Urinary bladder (tissue), 4 donors: ENCODE results near the gene GPATCH1. TPM values are rescaled to one million over a fixed set of nuclear protein-coding genes. Genes with fewer than 3 reads are reported as not detected.
"Not testable (repeated sequence)": the region's sequence is repeated elsewhere in the genome, so short reads cannot be mapped to it uniquely, and the experiment has no call there.

Source experiments
- DNase-seq: peaks from one replicate; pipeline ENCODE4 v3.0.0-alpha.2; 2015; ENCODE audit errors: extremely low spot score
- H3K27ac ChIP-seq: one replicate; pipeline ENCODE4 v1.5.1; 2013; ENCODE audit warnings: low read depth, mild to moderate bottlenecking, moderate library complexity
- H3K36me3 ChIP-seq: one replicate; pipeline ENCODE4 v1.6.1; 2013; ENCODE audit warnings: mild to moderate bottlenecking, moderate library complexity; ENCODE audit not compliant: insufficient read depth
- H3K4me1 ChIP-seq: one replicate; pipeline ENCODE4 v1.6.1; 2013; ENCODE audit warnings: mild to moderate bottlenecking, moderate library complexity; ENCODE audit not compliant: insufficient read depth
- H3K4me3 ChIP-seq: one replicate; pipeline ENCODE4 v1.5.1; 2013; ENCODE audit warnings: low read depth, low read length
- WGBS: extraction: QIAGEN DNeasy Blood & Tissue Kit; methylation state at CpG from one replicate; pipeline ENCODE4 v1.1.7; 2013; 5-methylcytosine and 5-hydroxymethylcytosine counted together
- polyA plus RNA-seq: library from polyadenylated mRNA; stranded (reverse); fragments of 200-250 nt; gene quantifications from one replicate; pipeline ENCODE4 v1.2.3, GENCODE V29; 2013
- total RNA-seq: library from RNA; depleted of rRNA; stranded (reverse); fragments of >200 nt; gene quantifications from one replicate; pipeline ENCODE4 v1.2.3, GENCODE V29; 2014
- donor health status: healthy with polysubstance abuse.
- donor health status: healthy.

GPATCH1 gene
- total and polyA plus RNA-seq, 2 donors = 6.4 to 9.3 TPM

DNA sequence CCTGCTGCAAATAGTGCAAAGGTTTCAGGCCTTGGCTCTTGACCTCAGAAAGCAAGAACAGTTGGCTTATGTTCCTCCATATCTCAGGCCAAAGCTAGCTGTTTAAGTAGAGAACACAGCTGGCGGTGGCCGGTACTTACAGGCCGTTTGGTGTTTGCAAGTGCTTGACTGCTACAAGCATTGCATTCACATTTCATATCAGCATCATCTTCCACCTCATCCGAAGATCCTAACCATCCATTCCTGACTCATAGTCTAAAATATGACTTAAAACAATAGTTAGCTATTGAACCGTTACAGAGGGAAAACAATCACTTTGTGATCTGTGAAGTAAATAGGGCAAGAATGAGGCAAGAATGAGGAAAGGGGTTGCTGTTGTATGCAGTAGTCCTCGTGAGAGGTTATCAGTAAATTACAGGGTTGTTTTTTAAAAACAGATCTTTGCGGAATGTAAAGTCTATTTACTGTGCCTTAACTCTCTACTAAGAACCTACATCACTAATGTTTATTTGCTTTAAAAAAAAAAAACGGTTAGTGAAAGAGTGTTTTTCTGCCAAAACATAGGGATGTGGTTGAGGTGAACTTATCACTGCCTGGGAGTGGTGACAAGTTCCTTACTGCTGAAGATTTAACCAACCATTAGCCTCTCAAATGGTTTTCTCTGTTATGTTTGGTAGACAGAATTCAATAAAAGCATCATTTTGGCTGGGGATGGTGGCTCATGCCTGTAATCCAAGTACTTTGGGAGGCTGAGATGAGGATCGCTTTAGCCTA lies 29.3 kb downstream of the GPATCH1 start:
- no peak for DNase-seq
- Histone ChIP-seq H3K27ac (no peak overlapping the region), H3K4me3 (no peak overlapping the region), H3K36me3 (peaks cover 6% of the 10 kb centered on the region), H3K4me1 (no peaks in the 10 kb centered on the region)
- WGBS = 85% methylated on average over 9 of the region's 9 CpGs

DNA sequence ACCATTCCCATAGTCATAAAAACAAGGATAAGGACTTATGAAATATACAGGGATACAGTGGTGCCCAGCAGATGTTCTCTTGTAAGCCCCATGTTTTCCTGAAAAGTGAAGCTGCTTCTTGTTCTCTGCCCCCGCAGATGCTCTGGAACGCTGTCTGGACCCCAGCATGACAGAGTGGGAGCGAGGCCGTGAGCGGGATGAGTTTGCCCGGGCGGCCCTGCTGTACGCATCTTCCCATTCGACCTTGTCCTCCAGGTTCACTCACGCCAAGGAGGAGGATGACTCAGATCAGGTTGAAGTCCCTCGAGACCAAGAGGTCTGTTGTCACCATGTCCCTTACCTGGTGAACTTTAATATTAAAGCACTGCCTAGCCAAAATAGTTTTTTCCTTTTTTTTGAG lies 30.6 kb downstream of the GPATCH1 start:
- Histone ChIP-seq H3K4me3 (no peak overlapping the region), H3K36me3 (peaks cover 6% of the 10 kb centered on the region), H3K27ac (no peak overlapping the region), H3K4me1 (no peaks in the 10 kb centered on the region)
- 92% methylated on average over 11 of the region's 11 CpGs for WGBS
- no peak for DNase-seq

DNA sequence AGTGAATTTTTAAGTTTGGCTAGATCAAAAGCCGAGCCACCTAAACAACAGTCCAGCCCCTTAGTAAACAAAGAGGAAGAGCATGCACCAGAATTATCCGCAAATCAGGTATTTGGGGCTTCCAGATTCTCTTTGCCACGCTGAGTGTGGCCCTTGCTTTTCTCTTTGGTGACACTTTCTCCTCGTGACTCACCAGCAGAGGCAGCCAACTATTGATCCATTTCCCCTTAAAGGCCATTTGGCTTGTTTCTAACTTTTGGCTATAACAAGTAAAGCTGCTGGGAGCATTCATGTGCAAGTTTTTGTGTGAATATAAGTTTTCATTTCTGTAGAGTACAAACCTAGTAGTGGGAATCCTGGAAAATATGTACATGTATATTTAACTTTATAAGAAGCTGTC lies 33.3 kb downstream of the GPATCH1 start:
- Histone ChIP-seq H3K36me3 (peaks cover 4% of the 10 kb centered on the region), H3K27ac (no peak overlapping the region), H3K4me3 (no peak overlapping the region), H3K4me1 (no peaks in the 10 kb centered on the region)
- WGBS = 87% methylated on average over 4 of the region's 4 CpGs
- no peak for DNase-seq

DNA sequence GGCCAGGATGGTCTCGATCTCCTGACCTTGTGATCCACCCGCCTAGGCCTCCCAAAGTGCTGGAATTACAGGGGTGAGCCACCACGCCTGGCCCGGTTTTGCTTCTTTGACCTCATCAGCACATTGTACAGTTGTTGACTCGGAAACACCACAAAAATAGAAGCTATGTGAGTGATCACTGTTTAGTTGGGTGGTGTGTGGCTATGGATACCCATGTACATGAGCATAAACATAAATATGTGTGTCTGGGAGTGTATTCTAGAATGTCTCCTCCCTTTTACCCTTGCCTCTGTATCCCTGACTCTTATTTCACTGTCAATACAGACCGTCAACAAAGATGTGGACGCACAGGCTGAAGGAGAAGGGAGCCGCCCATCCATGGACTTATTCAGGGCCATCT lies 36.5 kb downstream of the GPATCH1 start:
- Histone ChIP-seq H3K27ac (no peak overlapping the region), H3K4me1 (no peaks in the 10 kb centered on the region), H3K36me3 (peaks cover 4% of the 10 kb centered on the region), H3K4me3 (no peak overlapping the region)
- no peak for DNase-seq
- 90% methylated on average over 8 of the region's 8 CpGs for WGBS

DNA sequence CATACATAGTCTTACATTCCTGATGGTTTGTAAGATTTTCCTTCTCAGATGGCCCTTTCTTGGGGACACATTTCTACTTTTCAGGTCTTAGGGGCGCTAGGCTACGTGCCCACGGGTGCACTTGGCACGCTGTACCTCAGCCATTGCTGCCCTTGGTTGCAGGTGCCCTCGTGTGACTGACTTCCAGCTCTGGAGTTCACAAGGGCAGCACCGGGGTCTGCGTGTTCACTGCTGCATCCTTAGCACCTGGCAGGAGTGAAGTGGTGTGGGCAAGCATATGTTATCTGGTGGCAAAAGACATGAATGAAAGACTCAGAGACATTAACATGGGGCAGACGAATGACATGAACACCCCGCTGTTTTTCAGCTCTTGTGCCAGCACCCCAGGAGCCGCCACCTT lies 37.7 kb downstream of the GPATCH1 start:
- Histone ChIP-seq H3K27ac (no peak overlapping the region), H3K36me3 (peaks cover 3% of the 10 kb centered on the region), H3K4me1 (no peaks in the 10 kb centered on the region), H3K4me3 (no peak overlapping the region)
- DNase-seq = no peak
- WGBS = 94% methylated on average over 10 of the region's 10 CpGs

DNA sequence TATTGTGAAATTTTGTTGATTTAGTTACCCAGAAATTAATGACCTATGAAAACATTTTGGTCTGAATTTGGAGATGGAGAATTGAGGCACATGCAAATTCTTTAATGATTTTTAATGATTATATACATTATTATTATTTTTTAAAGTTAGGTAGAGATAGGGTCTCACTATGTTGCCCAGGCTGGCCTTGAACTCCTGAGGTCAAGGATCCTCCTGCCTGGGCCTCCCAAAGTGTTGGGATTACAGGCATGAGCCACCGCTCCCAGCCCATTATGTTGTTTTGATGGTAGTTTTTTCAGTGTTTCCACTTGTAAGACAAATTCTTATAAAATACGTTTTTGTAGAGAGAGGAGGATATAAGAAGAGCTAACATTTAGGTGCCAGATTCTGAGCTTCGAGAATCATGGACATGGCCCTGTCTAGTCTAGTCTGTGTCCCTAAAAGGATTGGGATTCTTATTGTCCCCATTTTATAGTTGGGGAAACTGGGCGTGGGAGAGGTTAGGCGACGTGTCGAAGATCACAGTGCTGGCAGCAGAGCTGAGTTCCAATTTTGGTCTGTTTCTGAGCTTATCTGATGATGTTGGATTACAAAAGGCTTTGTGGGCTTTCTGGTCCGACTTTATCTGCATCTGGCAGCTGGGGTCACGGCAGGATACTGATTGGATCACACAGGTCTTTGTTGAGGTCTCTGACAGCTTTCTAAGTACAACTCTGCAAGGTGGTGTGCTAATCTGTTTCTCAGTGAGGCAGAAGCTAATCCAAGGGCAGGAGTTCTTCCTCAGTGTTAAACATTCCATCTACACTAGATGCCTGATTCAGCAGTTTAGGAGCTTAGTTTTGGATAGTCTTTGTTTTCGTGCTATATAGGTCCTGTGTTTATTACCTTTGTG lies 43.5 kb downstream of the GPATCH1 start:
- Histone ChIP-seq H3K4me3 (no peak overlapping the region), H3K4me1 (no peaks in the 10 kb centered on the region), H3K36me3 (peaks cover 2% of the 10 kb centered on the region), H3K27ac (no peak overlapping the region)
- WGBS = 66% methylated on average over 10 of the region's 10 CpGs
- no peak for DNase-seq

DNA sequence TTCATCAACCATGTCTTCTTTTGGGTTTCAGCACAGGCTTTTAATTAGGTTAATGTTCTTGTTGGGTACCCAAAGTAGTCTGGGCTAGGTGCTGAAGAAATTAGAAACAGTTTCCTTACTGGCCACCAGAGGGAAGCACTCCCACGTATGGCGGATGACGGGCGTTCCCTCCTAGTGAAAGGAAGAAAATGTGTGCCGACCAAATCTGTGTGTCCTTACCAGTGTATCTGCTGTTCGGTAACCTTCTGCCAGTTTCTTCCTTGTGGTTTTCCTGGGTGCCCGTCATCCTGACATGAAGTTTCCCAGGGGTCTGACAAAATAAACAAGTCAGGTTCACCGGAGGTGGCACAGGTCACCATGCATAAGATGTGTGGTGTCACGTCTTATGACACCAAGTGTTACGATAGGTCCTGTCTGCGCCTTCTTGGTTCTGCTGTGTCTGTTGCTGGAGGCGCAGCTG lies 45.0 kb downstream of the GPATCH1 start:
- Histone ChIP-seq H3K4me1 (no peaks in the 10 kb centered on the region), H3K36me3 (peaks cover 4% of the 10 kb centered on the region), H3K27ac (no peak overlapping the region), H3K4me3 (no peak overlapping the region)
- 40% methylated on average over 12 of the region's 12 CpGs for WGBS
- no peak for DNase-seq

DNA sequence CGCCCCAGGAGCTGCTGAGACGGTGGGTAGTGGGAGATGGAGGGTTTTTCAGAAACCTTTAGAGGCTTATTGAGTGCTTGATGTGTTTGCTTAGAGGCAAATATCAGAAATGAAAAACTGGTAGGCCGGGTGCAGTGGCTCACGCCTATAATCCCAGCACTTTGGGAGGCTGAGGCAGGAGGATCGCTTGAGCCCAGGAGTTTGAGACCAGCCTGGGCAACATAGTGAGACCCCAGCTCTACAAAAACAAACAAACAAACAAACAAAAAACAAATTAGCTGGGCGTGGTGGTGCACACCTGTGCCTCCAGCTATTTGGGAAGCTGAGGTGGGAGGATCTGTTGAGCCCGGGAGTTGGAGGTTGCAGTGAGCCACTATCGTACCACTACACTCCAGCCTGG lies 45.7 kb downstream of the GPATCH1 start:
- H3K4me1 ChIP-seq, H3K36me3 ChIP-seq, H3K27ac ChIP-seq, H3K4me3 ChIP-seq, DNase-seq: not testable (repeated sequence)
- WGBS = 95% methylated on average over 8 of the region's 8 CpGs

DNA sequence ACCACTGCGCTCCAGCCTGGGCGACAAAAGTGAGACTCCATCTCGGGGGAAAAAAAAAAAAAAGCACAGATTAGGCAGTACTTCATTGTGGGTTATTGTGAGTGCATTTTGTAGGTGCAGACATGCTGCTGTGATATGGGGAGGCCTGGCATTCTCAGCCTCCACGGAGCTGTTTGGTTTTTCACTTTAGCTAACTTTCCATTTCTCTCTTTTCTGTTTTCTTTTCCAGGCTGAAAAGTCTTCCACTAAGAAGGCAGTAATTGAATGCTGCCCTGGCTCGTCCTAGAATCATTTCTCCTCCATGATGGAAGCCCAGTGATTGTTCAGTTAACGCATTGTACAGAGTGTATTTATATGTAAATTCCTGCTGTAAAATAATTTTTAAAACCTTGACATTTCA lies 48.9 kb downstream of the GPATCH1 start:
- 92% methylated on average over 6 of the region's 6 CpGs for WGBS
- no peak for DNase-seq
- no peak overlapping the region for H3K27ac ChIP-seq
- H3K4me3 ChIP-seq = no peak overlapping the region
- peaks cover 2% of the 10 kb centered on the region for H3K36me3 ChIP-seq
- H3K4me1 ChIP-seq = no peaks in the 10 kb centered on the region

DNA sequence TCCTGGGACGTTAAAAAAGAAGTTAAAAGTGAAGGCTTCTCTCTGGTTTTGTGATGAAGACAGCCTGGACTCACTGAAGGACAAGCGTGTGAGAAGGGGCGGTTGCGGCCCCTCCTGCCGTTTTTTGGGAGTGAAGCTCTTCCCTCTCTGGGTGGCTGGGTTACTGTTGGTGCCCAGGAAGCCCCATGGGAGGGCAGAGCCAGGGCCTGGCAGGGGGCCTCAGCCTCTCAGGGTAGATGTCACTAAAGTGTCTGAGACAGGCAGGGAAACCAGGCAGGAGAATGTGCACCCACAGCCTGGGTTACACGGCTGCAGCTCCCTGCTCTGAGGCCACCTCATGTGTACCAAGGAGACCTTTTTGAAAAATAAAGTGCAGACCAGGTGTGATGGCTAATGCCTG lies 49.5 kb downstream of the GPATCH1 start:
- DNase-seq = no peak
- WGBS = 90% methylated on average over 6 of the region's 6 CpGs
- no peak overlapping the region for H3K4me3 ChIP-seq
- H3K36me3 ChIP-seq = peaks cover 2% of the 10 kb centered on the region
- H3K27ac ChIP-seq = no peak overlapping the region
- H3K4me1 ChIP-seq = no peaks in the 10 kb centered on the region

DNA sequence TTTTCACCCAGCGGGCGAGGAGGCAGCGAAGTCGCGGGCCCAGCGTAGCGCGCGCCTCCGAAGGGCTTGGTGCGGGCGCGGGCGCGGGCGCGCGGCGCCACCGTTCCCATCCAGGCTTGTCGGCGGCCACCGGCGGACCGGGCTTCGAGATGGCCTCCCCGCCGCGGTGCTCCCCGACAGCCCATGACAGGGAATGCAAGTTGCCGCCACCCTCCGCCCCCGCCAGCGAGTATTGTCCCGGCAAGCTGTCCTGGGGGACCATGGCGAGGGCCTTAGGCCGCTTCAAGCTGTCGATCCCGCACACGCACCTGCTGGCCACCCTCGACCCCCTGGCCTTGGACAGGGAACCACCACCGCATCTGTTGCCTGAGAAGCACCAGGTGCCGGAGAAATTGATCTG lies 51.0 kb downstream of the GPATCH1 start, which contains the start of gene WDR88:
TSS of gene WDR88 (plus strand) at position 94 of the 400 bp plus-strand sequence. CDS start at position 150, 56 bp downstream.
- no peak for DNase-seq
- Histone ChIP-seq H3K4me1 (no peaks in the 10 kb centered on the region), H3K36me3 (peaks cover 2% of the 10 kb centered on the region), H3K4me3 (no peak within 1 kb of the TSS), H3K27ac (no peak within 1 kb of the TSS)
- WGBS = 86% methylated on average over 43 of the region's 43 CpGs

DNA sequence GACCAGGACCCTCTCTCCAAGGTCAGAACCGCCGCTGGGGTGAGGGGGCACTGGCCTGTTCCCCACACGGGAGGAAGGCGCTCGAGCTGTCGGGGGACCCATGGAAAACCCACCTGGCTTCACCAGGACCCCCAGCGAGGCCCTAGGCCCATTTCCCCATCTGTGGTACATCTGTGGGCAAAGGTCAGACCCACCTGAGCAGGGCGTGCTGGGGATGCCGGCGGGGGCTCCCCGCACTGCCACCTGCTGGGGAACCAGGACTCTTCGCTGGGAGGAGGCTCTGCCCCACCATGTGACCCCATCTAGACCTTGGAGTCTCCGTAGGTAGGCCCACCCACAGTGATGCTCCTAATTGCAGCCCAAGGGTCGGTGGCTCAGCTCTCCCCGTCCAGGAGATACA lies 51.4 kb downstream of the GPATCH1 start:
- WGBS = 87% methylated on average over 15 of the region's 15 CpGs

DNA sequence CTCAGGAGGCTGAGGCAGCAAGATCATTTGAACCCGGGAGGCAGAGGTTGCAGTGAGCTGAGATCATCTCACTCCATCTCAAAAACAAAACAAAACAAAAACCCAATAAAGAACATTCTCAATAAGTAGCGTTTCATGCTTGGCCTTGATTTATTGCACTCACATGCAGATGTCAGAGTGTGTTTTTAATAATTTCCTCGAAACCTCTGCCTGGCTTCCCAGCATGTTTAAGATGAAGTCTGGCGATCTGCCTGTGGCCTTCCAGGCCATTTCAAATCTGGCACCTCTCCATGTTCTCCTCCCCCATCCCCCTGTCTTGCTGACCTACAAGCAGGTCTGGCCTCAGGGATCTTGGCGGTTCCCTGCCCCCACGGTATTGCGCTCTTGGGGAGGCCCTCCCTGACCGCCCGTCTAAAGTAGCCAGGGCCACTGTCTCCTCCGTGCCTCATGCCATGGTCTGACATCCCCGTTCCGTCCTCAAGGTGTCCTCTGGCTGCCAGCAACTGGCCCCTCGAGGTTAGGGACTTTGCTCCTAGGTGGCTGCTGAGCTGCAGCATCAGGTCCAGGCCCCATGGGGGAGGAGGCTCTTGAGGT lies 52.6 kb downstream of the GPATCH1 start:
- whole genome bisulfite sequencing = 38% methylated on average over 13 of the region's 13 CpGs
- H3K36me3 ChIP-seq = peaks cover 2% of the 10 kb centered on the region
- H3K4me1 ChIP-seq = no peaks in the 10 kb centered on the region
- no peak overlapping the region for H3K27ac ChIP-seq
- no peak for DNase-seq
- H3K4me3 ChIP-seq = no peak overlapping the region

More for the DNA sequence above, 51.4 kb downstream of the GPATCH1 start:
- Histone ChIP-seq H3K27ac (no peak overlapping the region), H3K4me3 (no peak overlapping the region), H3K4me1 (no peaks in the 10 kb centered on the region), H3K36me3 (peaks cover 2% of the 10 kb centered on the region)
- DNase-seq = no peak
